Measurements from ENCODE around the gene SLC66A3.

The SLC66A3 gene

DNA sequence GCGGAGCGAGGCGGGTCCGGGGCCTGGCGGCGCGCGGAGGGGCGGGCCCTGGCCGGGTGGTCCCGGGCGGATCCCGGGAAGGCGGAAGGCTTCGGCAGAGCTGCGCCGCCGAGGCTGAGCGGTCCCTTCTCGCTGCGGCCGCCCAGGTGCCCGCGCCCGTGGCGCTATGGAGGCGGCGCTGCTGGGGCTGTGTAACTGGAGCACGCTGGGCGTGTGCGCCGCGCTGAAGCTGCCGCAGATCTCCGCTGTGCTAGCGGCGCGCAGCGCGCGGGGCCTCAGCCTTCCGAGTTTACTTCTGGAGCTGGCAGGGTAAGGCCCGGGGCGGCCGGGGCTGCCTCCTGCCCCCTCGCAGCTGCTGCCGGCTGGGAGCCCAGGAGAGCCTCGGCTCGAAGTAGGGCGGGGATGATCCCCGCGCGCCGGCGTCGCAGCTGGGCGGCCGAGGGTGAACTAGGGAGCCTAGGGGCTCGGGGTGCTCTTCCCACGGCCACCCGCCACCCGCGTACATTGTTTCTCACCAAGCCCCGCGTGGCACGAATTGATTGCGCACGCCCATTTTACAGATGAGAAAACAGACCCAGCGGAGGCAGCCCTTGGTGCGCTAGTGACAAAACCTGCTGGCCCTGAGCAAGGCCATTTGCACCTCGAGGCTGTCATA is at the start of gene SLC66A3:
SLC66A3 (plus strand) TSS at position 87 of the 655 bp plus-strand sequence; CDS start at position 167, 80 bp downstream.
- no peak for DNase-seq (ENCODE audit: extremely low read depth in 1 of 2, low read depth in 1 of 2)

DNA sequence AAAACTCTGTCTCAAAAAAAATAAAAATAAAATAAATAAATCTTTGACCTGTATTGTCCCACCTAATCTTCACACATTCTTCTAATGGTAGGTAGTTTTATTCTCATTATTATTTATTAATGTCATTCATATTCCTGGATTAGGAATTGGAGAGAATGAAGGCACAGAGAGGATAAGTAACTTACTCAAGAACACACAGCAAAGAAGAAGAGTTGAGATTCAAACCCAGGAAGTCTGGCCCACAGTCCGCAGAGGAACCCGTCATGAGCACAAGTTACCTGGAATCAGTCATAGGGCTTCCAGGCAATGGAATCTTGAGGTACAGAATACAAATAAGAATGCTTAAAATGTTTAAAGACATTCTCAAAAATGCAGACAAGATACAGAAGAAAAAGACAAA is 46.3 kb upstream of the SLC66A3 start:
- no peak for DNase-seq (ENCODE audit: extremely low read depth in 1 of 2, low read depth in 1 of 2)

- DNase-seq (ENCODE audit: extremely low read depth in 1 of 2, low read depth in 1 of 2) = no peak
Measured at GRCh38 chr2:11112870-11113428, 42.3 kb upstream of the SLC66A3 start.

DNA sequence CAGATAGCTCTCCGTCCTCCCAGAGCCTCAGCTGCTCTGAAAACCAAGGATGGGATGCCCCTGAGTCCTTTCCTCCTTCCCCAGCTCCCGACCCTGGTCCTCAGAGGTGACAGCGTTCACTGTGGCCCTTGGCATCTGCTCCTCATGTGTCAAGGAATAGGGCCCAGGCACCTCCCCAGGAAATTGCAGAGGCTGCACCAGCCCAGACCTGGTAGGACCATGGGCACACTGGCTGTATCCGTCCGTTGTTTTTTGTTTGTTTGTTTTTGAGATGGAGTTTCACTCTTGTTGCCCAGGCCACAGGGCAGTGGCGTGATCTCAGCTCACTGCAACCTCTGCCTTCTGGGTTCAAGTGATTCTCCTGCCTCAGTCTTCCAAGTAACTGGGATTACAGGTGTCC is 37.5 kb upstream of the SLC66A3 start:
- DNase-seq (ENCODE audit: extremely low read depth in 1 of 2, low read depth in 1 of 2) = no peak

DNA sequence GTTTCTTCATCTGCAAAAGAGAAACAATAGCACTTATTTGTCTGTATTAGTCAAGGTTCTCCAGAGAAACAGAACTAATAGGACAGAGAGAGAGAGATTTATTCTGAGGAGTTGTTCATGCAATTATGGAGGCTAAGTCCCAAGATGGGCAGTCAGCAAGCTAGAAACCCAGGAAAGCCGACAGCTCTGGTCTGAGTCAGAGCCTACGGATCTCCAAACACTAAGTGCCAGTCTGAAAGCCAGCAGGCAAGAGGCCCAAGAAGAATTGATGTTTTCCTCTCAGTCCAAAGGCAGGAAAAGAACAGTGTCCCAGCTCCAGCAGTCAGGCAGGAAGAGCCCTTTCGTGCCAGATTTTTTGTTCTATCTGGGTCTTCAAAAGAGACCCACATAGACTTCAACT is 36.5 kb upstream of the SLC66A3 start:
- DNase-seq (ENCODE audit: extremely low read depth in 1 of 2, low read depth in 1 of 2) = no peak

GRCh38 chr2:11121099-11121822 is 34.0 kb upstream of the SLC66A3 start:
- DNase-seq (ENCODE audit: extremely low read depth in 1 of 2, low read depth in 1 of 2) = no peak

GRCh38 chr2:11121823-11122155 is 33.5 kb upstream of the SLC66A3 start:
- no peak for DNase-seq (ENCODE audit: extremely low read depth in 1 of 2, low read depth in 1 of 2)

- DNase-seq (ENCODE audit: extremely low read depth in 1 of 2, low read depth in 1 of 2) = no peak
Measured at GRCh38 chr2:11122380-11122779, 32.9 kb upstream of the SLC66A3 start.

- no peak for DNase-seq (ENCODE audit: extremely low read depth in 1 of 2, low read depth in 1 of 2)
Measured at GRCh38 chr2:11123001-11123809, 32.1 kb upstream of the SLC66A3 start.

DNA sequence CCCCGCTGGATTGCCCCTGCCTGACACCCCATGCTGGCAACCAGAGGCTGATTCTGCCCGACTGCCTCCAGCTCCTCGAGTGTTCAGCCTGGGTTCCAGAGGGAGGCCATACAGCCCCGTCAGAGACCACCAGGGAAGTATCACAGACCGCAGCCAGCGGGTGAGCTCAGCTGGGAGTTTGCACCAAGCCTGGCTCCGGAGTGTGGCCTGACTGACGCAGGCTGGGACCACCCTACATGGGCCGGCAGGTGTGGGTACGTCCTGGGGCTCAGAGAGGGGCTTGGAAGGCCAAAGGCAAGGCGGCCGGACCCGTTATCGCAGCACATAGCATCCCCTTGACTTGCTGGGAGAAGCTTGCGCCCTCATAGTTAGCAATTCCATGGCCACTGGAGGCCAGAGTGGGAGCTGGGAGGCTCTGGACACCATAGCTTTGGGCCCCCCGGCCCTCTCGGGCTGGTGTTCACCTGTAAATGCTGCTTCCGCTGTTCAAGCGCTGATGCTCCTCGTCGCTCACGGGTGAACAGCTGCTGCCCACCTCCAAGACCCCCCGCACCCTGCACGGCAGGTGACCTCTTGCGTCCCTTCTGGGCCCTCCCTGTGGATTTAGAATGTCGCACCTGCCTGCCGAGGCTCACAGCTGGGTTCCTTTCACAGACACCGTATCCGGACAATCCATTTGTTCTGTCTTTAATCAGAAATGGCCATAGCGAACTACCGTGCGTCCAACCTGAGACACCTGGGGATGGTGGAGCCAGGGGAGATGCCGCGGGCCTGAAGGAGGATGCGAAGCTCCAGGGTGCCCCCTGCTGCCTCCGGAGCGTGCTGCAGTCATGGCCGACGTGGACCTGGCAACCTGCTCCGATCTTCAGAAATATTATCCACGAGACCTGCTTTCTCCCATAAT is 31.2 kb upstream of the SLC66A3 start:
- peak in 1 of 2 donors; percentile 37 for DNase-seq (ENCODE audit: extremely low read depth in 1 of 2, low read depth in 1 of 2)

DNA sequence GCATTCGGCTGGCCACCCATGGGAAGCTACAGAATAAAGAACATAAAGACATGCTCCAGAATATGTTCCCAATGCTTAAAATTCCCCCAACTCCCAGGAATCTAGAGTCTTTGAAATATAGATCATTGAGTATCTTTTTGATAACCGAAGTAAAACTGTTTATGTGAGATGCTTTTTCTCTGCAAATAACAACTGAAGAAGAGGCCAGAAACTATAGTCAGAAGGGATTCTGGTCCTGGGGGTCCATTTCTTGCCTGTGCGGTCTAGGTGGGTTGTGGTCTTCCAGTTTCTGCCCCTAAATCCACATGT is 30.6 kb upstream of the SLC66A3 start:
- DNase-seq (ENCODE audit: extremely low read depth in 1 of 2, low read depth in 1 of 2) = no peak

DNA sequence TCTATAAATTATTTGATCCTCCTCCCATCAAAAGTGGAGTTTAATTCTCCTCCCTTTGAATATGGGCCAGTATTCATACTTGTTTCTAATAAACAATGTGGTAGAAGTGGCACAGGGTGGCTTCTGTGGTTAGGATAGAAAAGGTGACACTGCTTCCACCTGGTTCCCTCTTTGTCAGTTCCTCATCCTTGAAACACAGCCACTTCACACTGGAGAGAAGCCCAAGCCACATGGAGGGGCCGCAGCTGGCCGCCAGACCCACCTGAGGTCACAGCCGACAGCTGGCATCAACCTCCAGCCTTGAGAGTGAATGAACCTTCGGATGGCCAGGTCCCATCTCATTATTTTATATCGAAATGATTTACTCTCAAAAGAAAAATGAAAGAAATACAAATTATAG is 27.5 kb upstream of the SLC66A3 start:
- no peak for DNase-seq (ENCODE audit: extremely low read depth in 1 of 2, low read depth in 1 of 2)

- DNase-seq (ENCODE audit: extremely low read depth in 1 of 2, low read depth in 1 of 2) = no peak
Measured at GRCh38 chr2:11128243-11128951, 26.9 kb upstream of the SLC66A3 start.

- peak; percentile 46 to 64 for DNase-seq (ENCODE audit: extremely low read depth in 1 of 2, low read depth in 1 of 2)
Measured at GRCh38 chr2:11129598-11130449, 25.4 kb upstream of the SLC66A3 start.

DNA sequence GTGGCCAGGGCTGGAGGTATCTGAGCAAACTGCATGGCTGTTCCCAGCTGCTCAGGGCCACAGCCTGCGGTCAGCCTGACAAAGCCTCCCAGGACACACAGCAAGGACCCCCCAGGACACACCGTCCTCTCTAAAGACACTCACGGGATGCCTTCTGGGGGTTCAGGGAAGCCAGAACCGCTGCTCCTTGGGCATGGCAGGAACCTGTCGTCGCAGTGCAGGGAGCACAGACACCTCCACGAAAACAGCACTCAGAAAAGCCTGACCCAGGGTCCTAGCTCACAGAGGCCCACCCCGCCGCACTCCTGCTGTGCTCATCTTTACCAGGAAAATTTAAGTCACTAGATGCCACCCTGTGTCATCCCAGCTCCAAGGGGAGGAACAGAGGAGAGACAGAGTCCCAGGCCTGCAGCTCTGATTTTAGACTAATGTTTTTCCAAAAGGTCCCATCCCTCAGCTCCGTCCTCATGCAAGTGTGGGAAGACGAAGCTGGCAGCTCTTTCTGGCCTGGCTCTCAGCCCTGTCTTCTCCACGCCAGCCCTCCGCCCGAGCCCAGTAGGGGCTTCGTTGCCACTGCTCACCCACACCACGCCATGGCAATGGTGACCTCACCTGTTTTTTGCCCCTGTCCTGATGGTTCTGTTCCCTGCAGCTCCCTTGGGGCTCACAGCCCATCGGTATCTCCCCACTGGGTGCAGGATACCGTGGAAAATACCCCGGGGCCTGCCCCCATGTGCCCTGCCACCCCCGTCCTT is 23.9 kb upstream of the SLC66A3 start:
- no peak for DNase-seq (ENCODE audit: extremely low read depth in 1 of 2, low read depth in 1 of 2)

DNA sequence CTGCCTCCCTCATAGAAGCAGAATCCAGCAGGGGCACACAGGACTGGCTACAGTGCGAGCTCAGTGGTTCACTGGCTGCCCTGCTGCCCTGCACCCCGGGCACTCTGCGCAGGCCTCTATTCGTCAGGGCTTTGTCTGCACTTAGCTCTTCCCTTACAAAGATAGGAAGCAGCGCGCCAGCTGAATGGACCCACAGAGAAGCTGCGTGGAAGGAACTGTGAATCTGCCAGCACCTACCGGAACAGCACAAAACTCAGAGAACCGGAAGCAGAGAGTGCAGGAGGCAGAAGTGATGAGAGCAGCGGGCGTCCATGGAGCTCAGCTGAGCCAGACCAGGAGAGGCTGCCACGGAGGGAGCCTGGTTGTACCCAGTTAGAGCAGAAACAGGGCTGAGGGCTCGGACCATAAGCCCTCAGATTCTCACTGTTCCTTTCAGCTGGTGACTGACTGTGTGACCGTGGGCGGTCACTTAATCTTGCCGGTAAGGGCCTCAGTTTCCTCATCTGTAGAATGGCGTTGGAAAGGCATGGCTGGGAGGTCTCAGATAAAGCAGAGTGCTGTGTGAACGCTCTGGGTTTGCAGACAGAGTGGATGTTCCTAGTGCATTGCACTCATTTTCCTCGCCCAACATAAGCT is 23.1 kb upstream of the SLC66A3 start:
- no peak for DNase-seq (ENCODE audit: extremely low read depth in 1 of 2, low read depth in 1 of 2)

GRCh38 chr2:11133238-11133935 is 21.9 kb upstream of the SLC66A3 start:
- DNase-seq (ENCODE audit: extremely low read depth in 1 of 2, low read depth in 1 of 2) = no peak

All from activated CD8-positive, alpha-beta memory T cell treated with anti-CD3 and anti-CD28 coated beads for 1 hour (primary cell).